NOMO-1 treated with dmso at 0.1 percent for 144 hours (cell line): Measurements from ENCODE around the gene DNAJC21.
"Not testable (repeated sequence)": the region's sequence is repeated elsewhere in the genome, so short reads cannot be mapped to it uniquely, and the experiment has no call there.

Experiments used
- DNase-seq: peaks from one replicate; lab custom pipeline; 2025; ENCODE audit not compliant: unreplicated experiment; lab: John Stamatoyannopoulos, UW

Gene DNAJC21

DNA sequence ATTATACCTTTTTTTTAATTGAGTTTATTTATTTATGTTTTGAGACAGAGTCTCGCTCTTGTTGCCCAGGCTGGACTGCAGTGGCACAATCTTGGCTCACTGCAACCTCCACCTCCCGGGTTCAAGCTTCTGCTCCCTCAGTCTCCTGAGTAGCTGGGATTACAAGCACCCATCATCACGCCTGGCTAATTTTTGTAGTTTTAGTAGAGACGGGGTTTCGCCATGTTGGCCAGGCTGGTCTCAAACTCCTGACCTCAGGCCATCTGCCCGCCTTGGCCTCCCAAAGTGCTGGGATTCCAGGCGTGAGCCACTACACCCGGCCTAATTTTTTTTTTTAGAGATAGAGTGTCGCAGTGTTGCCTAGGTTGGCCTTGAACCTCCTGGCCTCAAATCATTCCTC, 6.1 kb upstream of the DNAJC21 start:
- not testable (repeated sequence) for DNase-seq

DNA sequence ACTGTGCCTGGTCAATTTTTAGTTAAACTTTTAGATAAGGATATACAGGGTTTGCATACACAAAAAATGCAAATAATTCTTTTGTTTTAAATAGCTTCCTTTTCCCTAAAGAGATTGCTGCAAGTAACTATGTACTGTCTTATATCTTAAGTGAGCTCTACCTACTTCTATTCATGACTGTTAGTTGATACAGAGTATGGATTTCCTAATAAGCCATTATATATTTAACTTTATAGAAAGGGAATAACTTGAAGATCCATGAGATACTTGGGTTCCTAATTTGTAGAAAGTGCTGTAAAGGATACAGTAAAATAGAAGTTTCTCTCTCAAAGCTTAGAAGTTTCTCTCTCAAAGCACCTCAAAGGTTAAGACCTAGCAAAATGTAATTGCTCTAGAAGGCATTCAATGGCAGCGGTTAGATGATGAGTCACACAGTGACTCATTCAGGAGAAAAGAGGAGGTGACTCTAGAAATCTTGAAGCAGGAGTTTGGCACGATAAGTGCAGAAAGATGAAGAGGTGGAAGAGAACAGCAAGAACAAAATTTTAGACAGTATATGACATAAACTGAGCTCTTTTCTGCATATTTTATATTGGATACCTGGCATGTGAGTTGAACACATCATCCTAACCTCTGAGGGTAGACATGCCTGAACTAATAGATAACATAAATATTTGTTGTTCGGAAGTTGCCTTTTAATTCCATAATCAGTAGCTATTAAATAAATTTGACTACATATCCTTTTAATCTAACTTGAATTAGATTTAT, 5.5 kb upstream of the DNAJC21 start:
- peak; percentile 84 for DNase-seq

DNA sequence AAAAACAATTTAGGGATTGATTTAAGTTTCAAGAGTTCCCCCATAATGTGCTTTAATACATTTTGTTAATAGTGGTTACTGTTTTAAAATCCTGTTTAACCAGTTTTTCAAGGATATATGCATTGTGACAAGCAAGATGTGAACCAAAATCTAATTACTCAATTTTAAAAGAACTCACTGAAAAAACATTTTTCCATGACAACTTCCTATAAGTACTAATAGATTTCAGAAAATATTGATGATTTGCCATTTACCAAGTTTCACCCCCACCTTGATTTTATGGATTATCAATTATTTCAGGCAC, 4.9 kb upstream of the DNAJC21 start:
- DNase-seq, result no peak

DNA sequence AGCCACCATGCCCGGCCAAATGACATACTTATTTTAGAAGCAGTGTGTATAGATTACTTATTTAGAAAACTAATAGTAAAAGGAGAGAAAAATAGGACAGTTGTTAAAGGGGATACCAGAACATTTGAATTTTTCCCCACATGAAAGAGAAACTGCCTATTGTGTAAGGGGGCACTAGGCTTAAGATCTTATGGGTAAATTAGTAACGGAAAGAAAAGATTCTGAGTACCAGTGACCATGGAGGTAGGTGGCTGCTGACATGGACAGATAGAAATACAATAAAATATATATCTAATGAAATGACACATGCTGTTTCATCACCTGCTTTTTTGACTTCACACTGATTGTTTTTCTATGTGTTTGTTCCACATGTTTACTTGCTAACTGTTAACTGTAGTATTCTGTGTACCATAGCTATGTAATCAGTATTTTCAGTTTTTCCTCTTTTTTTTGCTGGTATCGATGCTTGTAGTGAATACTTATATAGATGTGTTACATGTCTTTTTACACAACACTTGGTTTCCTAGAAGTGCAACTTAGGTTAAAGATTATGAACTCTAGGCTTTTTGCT, 3.0 kb upstream of the DNAJC21 start:
- no peak for DNase-seq

DNA sequence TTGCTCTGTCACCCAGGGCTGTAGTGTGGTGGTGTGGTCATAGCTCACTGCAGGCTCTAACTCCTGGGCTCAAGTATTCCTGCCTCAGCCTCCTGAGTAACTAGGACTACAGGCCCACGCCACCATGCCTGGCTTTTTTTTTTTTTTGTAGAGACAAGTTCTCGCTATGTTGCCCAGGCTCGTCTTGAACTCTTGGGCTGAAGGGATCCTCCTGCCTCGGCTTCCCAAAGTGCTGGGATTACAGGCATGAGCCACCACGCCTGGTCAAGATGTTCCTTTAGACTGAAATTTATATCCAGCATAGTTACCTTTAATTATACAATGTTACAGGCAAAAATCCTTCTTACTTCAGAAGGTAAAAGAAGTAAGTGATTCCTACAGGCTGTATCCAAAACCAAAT, 1.6 kb upstream of the DNAJC21 start:
- no peak for DNase-seq

DNA sequence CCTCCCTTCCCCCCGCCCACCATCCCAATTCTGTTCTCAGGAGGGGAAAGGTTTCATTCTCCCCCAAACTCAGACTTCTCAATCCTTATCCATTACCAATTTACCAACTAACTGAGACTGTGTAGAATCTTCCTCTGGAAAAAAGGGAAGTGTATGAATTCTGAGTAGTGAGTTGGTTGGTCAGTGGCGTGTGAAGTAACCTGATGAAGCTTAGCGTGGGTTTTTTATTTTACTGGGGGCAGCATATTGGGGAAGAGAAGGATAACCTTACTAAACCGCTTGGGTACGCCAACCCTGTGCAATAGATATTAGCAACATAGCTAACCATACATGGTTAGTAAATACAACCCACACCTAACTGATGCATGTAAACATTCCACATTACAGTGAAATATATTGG, 1.1 kb upstream of the DNAJC21 start:
- peak; percentile 13 for DNase-seq

DNA sequence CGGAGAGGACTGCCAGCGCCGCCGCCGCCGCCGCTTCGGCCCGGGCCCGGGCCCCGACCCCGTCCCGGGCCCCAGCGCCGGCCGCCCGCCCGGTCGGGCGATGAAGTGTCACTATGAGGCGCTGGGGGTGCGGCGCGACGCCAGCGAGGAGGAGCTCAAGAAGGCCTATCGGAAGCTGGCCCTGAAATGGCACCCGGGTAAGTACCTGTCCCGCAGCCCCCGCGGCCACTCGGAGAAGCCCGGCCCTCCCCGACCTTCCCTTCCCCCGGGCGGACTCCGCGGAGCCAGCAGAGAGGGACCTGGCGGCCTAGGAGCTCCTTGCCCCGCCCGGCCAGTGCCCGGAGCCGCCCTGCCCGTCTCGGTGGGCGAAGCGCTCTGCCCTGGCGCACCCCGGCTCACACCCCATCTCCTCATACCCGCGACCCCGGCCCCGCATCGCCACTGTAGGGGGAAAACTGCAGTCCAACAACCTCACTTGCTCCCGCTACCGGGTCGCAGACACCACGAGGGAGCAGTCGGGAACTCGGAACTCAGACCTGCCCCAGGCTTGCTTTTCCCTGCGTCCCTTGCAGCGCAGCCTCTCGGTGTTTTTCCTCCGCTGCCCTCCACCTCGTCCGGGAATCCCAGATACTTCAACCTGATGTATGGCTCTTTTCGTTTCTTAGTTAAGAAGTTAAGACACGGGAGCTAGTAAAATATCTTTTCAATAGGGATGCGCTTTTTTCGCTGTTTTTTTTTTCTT, 532 bp downstream of the DNAJC21 start:
- peak; percentile 88 for DNase-seq

DNA sequence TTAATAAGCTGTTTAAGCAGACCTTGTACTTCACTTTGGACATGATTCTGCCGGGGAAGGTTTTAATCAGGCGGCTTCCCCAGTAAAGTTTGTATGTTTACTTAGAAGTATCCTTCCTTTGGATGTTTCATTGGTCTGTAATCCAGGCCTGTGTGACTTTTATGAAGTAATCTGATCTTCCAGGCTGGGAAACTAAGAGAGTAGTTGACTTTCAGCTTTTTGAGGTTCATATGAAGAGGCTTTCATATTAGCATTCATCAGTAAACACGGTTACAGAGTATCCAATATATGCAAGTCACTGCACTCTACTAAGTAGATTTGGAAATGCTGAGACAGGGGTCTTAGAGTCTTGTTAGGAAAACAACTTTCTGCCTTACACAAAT, 1.1 kb downstream of the DNAJC21 start:
- DNase-seq, result no peak

DNA sequence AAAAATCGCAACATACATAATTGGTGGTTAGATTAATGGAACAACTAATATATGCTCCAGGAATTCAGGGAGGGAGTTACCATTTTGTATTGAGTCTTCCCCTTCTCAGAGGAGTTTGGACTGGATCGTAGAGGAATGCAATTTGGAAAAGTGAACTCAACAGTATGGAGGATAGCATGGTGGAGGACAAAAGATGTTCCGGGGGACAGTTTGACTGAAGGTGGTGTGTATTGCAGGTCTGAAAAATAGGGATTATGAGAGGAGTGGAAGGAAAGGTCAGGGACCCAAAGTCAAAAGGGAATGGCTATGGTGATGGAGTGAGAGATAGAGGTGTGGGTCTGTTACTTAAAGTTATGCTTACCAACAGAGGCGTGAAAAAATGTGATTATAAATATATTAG, 1.5 kb downstream of the DNAJC21 start:
- no peak for DNase-seq

DNA sequence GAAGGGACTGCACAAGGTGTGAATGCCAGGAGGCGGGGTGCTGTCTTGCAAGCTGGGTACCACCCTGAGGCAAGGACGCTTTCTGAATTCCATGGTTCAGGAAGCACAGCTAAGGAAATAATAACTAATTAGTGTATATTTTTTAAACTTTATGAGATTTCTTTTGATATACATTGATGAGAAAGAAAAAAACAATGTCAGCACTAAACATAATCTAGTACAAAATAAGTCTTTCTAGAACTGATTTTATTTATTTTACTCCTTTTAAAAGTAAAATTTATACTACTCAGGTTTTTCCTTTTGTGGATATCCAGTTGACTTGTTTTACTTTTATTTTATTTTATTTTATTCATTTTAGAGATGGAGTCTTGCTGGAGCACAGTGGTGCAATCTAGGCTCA, 3.6 kb downstream of the DNAJC21 start:
- no peak for DNase-seq

DNA sequence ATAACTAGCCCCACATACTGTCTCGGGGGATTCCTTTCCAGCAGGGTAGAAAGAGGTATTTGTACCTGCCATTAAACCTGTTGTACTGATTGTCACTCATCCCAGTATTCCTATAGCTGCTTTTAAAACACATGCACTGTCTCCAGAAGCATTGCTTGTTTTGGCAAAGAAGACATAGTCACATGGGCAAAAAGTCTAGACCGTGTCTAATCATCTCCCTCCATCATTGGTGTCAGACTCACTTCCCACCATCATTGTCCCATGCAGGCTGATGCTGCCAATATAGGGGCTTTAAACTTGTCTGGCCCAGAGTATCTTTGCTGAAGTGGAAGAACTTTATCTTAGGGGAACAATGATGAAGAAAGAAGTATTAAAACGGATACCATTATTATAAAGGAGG, 12.6 kb downstream of the DNAJC21 start:
- no peak for DNase-seq

DNA sequence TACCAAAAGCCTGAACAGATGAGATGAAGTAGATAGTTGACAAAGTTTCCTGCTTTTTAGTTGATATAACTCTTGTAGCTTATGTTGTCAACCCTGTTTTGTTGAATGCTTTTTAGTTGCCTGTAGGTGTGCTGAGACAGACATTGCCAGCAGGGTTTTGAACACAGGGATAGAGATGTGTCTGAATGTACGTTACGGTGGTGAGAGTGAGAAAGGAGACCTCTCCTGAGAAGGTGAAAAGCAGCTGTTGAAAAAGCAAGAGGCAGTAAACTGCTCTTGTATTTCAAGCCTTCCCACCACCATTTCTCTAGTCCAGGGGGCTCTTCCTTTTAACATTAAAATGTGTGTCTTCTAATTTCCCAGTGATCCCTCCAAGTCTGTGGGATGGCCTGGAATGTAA, 14.7 kb downstream of the DNAJC21 start:
- DNase-seq, result no peak

DNA sequence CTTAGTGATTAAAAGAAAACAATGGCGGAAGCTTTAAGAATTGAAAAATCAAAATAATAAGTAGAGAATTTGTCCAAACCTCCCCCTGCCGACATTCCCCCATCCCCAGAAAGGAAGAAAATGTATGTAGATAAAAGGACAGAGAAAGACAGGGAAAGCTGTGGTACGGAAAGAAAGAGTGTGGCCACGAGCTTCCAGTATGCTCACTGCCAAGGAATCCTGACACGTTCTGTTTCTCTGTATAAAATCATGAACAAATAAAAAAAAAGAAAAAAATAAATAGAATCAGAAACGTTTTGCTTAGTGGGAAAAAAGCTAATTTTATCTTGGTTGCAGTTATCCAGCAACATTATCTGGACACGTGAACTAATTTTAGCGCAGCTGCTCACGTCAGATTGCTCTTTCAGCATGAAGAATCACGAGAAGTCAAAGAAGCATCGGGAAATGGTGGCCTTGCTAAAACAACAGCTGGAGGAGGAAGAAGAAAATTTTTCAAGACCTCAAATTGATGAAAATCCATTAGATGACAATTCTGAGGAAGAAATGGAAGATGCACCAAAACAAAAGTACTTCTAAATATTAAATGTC, 15.2 kb downstream of the DNAJC21 start:
- no peak for DNase-seq

DNA sequence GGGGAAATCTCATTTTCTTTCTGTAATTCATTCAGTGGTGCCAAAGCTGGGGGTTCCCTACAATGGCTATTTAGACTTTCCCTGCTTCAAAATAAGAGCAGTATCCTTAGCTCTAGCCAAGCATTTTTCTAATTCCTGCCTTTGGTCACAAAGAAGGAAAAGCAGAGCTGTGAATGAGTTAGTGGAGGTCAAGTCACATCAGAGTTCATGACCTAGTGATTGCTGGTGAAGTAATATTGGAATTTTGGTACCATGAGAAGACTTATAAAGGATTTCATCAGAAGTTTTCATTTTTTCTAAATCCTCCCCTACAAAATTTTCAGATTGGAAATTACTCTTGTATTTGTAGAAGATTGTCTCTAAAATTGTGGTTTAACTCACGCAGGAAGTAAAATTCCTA, 28.0 kb downstream of the DNAJC21 start:
- DNase-seq, result no peak

DNA sequence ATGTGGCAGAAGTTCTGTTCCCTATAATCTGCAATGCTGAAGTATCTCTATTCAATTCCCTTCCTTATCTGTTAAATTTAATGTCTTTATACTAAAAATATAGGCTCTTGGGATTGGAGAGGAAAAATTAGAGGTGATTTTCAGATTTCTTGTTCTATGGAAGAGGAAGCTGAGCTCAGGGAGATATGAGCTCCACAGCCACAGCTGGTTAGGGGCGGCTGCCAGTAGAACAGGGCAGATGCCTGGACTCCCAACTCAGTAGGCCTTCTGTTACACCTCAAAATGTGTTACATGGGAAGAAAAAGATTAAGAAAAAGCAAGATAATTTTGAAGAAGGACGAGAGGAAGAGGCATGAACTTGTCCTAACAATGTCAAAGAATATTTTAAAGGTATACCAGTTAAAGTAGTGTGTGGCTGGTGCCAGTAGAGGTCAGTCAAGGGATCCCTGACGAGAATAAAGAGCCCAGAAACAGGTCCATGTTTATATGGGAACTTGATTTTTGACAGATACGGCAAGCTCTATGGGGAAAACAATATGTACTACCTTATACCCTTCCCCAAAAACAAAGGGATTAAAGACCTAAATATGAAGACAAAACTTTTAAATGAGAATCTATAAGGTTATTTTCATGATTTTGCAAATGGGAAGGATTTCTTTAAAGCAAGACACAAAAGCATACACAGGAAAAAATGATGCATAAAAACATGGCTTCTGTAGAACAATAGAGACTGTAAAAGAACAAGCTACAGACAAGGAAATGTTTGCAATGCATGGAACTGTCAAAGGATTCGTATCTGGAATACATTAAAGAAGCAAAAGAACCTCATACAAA, 28.7 kb downstream of the DNAJC21 start:
- peak; percentile 3 for DNase-seq

DNA sequence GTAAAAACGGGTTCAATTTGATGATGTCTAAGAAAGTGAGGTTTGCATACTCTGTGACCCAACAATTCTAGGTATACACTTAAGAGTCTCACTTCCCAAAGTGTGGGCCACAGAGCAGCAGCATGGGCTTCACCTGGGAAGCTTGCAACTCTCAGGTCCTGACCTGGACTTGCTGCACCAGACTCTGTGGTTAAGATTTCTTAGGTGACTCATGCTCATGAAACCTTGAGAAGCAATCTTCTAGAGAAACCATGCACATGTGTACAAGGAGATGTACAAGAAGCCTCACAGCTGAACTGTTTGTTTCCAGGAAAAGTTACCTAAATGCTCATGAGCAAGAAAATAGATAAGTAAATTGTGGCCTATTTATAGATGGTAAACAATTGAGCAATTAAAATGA, 30.0 kb downstream of the DNAJC21 start:
- no peak for DNase-seq

DNA sequence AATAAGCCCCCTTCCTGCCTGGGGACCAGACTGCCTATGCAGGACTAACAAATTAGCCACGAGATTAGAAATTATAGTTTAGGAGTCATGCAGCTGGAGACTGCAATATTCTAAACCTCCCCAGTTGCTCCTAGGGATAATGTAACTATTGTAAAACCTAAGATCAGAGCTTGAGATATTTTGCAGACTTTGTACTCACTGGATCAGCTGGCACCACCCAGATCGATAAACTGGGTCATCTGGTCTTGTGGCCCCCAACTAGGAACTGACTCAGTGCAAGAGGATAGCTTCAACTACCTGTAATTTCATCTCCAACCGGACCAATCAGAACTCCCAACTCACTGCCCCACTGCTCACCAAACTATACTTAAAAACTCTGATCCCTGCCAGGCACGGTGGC, 38.2 kb downstream of the DNAJC21 start:
- no peak for DNase-seq

DNA sequence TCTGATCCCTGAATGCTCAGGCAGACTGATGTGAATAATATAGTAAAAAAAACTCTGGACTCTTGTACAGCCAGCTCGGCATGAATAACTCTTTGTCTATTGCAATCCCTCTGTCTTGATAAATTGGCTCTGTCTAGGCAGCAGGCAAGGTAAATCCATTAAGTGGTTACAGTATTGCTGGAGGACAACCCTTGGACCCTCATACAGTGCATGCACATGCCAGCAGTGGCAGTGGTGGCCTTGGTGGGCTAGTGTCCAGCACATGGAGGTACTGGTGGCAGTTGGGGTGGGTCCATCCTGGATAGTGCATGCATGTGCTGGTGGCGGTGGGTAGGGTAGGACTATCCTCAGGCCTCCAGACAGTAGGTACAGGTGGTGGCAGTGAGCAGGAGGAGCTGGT, 38.9 kb downstream of the DNAJC21 start:
- DNase-seq, result no peak

DNA sequence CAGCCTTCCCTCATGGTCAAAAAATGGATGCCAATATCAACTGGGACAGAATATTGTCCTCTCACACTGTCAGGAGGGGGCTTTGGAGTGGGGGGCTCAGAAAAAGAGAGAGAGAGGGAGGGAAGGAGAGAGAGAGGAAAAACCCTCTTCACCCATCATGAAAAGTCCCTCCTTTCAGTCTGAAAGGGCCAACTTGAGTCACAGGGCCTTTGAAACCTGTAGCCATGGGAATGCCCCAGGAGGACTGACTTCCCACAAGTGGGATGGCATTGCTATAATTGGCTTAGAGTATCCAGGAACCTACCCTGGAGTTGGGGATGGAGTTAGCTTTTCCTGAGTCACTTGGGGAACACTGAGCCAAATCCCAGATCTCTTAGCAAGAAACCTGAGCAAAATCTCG, 41.2 kb downstream of the DNAJC21 start:
- DNase-seq, result no peak

DNA sequence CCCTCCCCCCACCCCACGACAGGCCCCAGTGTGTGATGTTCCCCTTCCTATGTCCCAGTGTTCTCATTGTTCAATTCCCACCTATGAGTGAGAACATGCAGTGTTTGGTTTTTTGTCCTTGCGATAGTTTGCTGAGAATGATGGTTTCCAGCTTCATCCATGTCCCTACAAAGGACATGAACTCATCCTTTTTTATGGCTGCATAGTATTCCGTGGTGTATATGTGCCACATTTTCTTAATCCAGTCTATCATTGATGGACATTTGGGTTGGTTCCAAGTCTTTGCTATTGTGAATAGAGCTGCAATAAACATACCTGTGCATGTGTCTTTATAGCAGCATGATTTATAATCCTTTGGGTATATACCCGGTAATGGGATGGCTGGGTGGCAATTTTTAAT, 42.3 kb downstream of the DNAJC21 start:
- DNase-seq, result not testable (repeated sequence)

DNA sequence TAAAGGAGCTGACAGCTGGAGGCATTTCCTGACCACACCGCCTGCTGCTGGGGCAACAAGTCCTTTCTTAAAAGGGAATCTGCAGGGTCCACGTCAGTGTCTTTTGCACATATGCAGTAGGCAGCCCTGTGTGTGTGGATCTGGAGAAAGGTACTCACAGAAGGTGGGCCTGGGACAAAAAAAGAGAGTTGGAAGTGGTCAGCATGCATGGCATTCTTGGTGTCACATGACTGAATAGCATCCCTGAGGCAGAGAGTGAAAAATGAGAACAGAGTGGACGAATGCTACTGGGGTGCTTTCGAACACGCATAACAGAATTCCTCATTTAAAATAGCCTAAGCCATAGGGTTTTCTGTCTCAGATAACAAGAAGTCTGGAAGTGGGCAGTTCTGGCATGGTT, 47.0 kb downstream of the DNAJC21 start:
- no peak for DNase-seq
